Astrocyte (in vitro differentiated cells and primary cell): ENCODE data around the gene SPATA32. TPM values are rescaled to one million over a fixed set of nuclear protein-coding genes. Genes with fewer than 3 reads are reported as not detected.

Experiments
- DNase-seq: peaks from one replicate; pipeline ENCODE4 v3.0.0-alpha.2; 2010; ENCODE audit warnings: low read depth
- FAIRE-seq: peaks from 2 replicates; lab custom pipeline; 2011; peaks lifted over from hg19 to GRCh38; lab: Jason Lieb, UNC
- H2AFZ ChIP-seq: 2 replicates; pipeline ENCODE4 v1.6.0; 2012; ENCODE audit warnings: low read depth, low read length, inconsistent platforms
- H3K27ac ChIP-seq: 2 replicates; pipeline ENCODE4 v1.5.1; 2011; ENCODE audit warnings: low read depth, low read length, inconsistent platforms
- H3K27me3 ChIP-seq: 2 replicates; pipeline ENCODE4 v1.6.0; 2011; ENCODE audit warnings: low read length, inconsistent platforms; ENCODE audit not compliant: insufficient read depth
- H3K36me3 ChIP-seq: 2 replicates; pipeline ENCODE4 v1.5.1; 2011; ENCODE audit warnings: low read length, inconsistent platforms; ENCODE audit not compliant: insufficient read depth
- H3K4me1 ChIP-seq: 2 replicates; pipeline ENCODE4 v1.5.1; 2011; ENCODE audit warnings: low read length, inconsistent platforms; ENCODE audit not compliant: insufficient read depth
- H3K4me2 ChIP-seq: 2 replicates; pipeline ENCODE4 v1.6.0; 2012; ENCODE audit warnings: low read length, inconsistent platforms
- H3K4me3 ChIP-seq: 2 replicates; pipeline ENCODE4 v1.5.1; 2011; ENCODE audit warnings: low read depth, mild to moderate bottlenecking, low read length, inconsistent platforms; ENCODE audit not compliant: insufficient read depth
- H3K79me2 ChIP-seq: 2 replicates; pipeline ENCODE4 v1.6.0; 2012; ENCODE audit warnings: mild to moderate bottlenecking, low read length, inconsistent platforms; ENCODE audit not compliant: insufficient read depth
- H3K9ac ChIP-seq: 2 replicates; pipeline ENCODE4 v1.6.0; 2012; ENCODE audit warnings: mild to moderate bottlenecking, low read length, inconsistent platforms
- H3K9me3 ChIP-seq: 2 replicates; pipeline ENCODE4 v1.5.1; 2012; ENCODE audit warnings: low read depth, mild to moderate bottlenecking, low read length, inconsistent platforms; ENCODE audit not compliant: insufficient read depth
- H4K20me1 ChIP-seq: 2 replicates; pipeline ENCODE4 v1.6.0; 2012; ENCODE audit warnings: low read length, inconsistent platforms; ENCODE audit not compliant: insufficient read depth
- H3K27ac Mint-ChIP-seq: one replicate; pipeline ENCODE4 v1.8.0; 2021; ENCODE audit warnings: mild to moderate bottlenecking, mixed read lengths; ENCODE audit not compliant: unreplicated experiment
- H3K27me3 Mint-ChIP-seq: one replicate; pipeline ENCODE4 v1.8.0; 2021; ENCODE audit warnings: low read depth, mixed read lengths; ENCODE audit not compliant: unreplicated experiment
- H3K36me3 Mint-ChIP-seq: one replicate; pipeline ENCODE4 v1.8.0; 2021; ENCODE audit warnings: low read depth, mixed read lengths; ENCODE audit not compliant: unreplicated experiment
- H3K4me1 Mint-ChIP-seq: one replicate; pipeline ENCODE4 v1.8.0; 2021; ENCODE audit warnings: low read depth, mixed read lengths; ENCODE audit not compliant: unreplicated experiment
- H3K4me3 Mint-ChIP-seq: one replicate; pipeline ENCODE4 v1.8.0; 2021; ENCODE audit warnings: mild to moderate bottlenecking, moderate library complexity, mixed read lengths; ENCODE audit not compliant: unreplicated experiment
- H3K9me3 Mint-ChIP-seq: one replicate; pipeline ENCODE4 v1.8.0; 2021; ENCODE audit warnings: mild to moderate bottlenecking, mixed read lengths; ENCODE audit not compliant: unreplicated experiment
- CTCF ChIP-seq: IDR thresholded peaks from 2 replicates; pipeline ENCODE4 v1.5.1; 2011; ENCODE audit warnings: low read depth, mild to moderate bottlenecking, inconsistent platforms, low read length, moderate library complexity; ENCODE audit not compliant: insufficient read depth
- EZH2 ChIP-seq: IDR thresholded peaks from 2 replicates; pipeline ENCODE4 v1.6.1; 2012; ENCODE audit warnings: mild to moderate bottlenecking, low read length, inconsistent platforms; ENCODE audit not compliant: insufficient read depth
- total RNA-seq: library from RNA; stranded (reverse); gene quantifications from 2 replicates; pipeline ENCODE4 v1.2.1, GENCODE V29; 2021

SPATA32 gene
- total RNA-seq, 1 donor from 2014 or later: not detected

GRCh38 chr17:45296003-45296832 lies 34.3 kb upstream of the SPATA32 start:
- peaks cover 64% of the 10 kb centered on the region for H3K4me1 Mint-ChIP-seq
- peaks cover 18% of the 10 kb centered on the region for H3K36me3 Mint-ChIP-seq
- Histone ChIP-seq H3K4me1 (peaks cover 51% of the 10 kb centered on the region), H3K9me3 (no peaks in the 10 kb centered on the region), H3K36me3 (no peaks in the 10 kb centered on the region), H2AFZ (no peak overlapping the region), H4K20me1 (peaks cover 88% of the 10 kb centered on the region), H3K4me3 (no peak overlapping the region), H3K79me2 (peaks cover 88% of the 10 kb centered on the region), H3K4me2 (peak overlapping the region; percentile 44), H3K27ac (no peak overlapping the region), H3K27me3 (no peaks in the 10 kb centered on the region), H3K9ac (no peak overlapping the region)
- no peaks in the 10 kb centered on the region for H3K27me3 Mint-ChIP-seq
- TF ChIP-seq EZH2: no peak
- no peak for TF ChIP-seq CTCF
- FAIRE-seq (no peak), DNase-seq (peak; percentile 34)
- no peaks in the 10 kb centered on the region for H3K9me3 Mint-ChIP-seq
- H3K27ac Mint-ChIP-seq: no peak overlapping the region
- no peak overlapping the region for H3K4me3 Mint-ChIP-seq

GRCh38 chr17:45294506-45294905 lies 32.6 kb upstream of the SPATA32 start:
- Histone ChIP-seq H3K9ac (no peak overlapping the region), H3K36me3 (peaks cover 3% of the 10 kb centered on the region), H3K9me3 (no peaks in the 10 kb centered on the region), H3K4me1 (peaks cover 51% of the 10 kb centered on the region), H2AFZ (no peak overlapping the region), H3K79me2 (peaks cover 90% of the 10 kb centered on the region), H4K20me1 (peaks cover 92% of the 10 kb centered on the region), H3K27me3 (no peaks in the 10 kb centered on the region), H3K4me2 (peak overlapping the region; percentile 61), H3K4me3 (no peak overlapping the region), H3K27ac (peak overlapping the region; percentile 49)
- H3K27me3 Mint-ChIP-seq: no peaks in the 10 kb centered on the region
- DNase-seq (peak; percentile 93), FAIRE-seq (peak; percentile 54)
- TF ChIP-seq EZH2: no peak
- no peak for TF ChIP-seq CTCF
- peaks cover 66% of the 10 kb centered on the region for H3K4me1 Mint-ChIP-seq
- no peaks in the 10 kb centered on the region for H3K9me3 Mint-ChIP-seq
- H3K4me3 Mint-ChIP-seq: no peak overlapping the region
- H3K27ac Mint-ChIP-seq: peak overlapping the region; percentile 26
- H3K36me3 Mint-ChIP-seq: peaks cover 27% of the 10 kb centered on the region
